K562 treated with DMSO at 1 percent for 12 hours (cell line): ENCODE data around the gene NUMB. TPM values are rescaled to one million over a fixed set of nuclear protein-coding genes. Genes with fewer than 3 reads are reported as not detected.

ENCODE experiments used
- total RNA-seq: library from RNA; unstranded; fragments of 300-600 nt; gene quantifications from 2 replicates; pipeline ENCODE4 v1.2.3, GENCODE V29; 2022; ENCODE audit not compliant: insufficient read depth

The NUMB gene
- 13.3 and 33.6 TPM in 2 replicates for total RNA-seq

GRCh38 chr14:73458183-73458976 is at the start of gene NUMB:
Gene NUMB, minus strand, starts transcription at chr14:73458546. Its CDS starts 102,795 bp downstream, at chr14:73355751.

GRCh38 chr14:73237219-73237785 is 221.0 kb downstream of the NUMB start, which contains the start of gene PAPLN:
Gene PAPLN, plus strand, starts transcription at chr14:73237506. Its CDS starts 2,273 bp downstream, at chr14:73239779.

Other genes starting within 250 kb of the NUMB start
- 1.1 and 3.4 TPM in 2 replicates for gene PAPLN, start 221.0 kb downstream of the NUMB start, total RNA-seq
- gene RIOX1, start 32.4 kb upstream of the NUMB start, total RNA-seq, result 7.0 and 9.6 TPM in 2 replicates
- gene ACOT1, start 78.6 kb upstream of the NUMB start, total RNA-seq, result not detected in 2 replicates
- not detected in 2 replicates for gene HEATR4, start 100.4 kb upstream of the NUMB start, total RNA-seq
- gene ACOT2, start 110.7 kb upstream of the NUMB start, total RNA-seq, result 0.89 TPM in 1 of 2 replicates, not detected in the other
- gene ACOT4, start 133.3 kb upstream of the NUMB start, total RNA-seq, result not detected in 2 replicates
- not detected in 2 replicates for gene ACOT6, start 154.0 kb upstream of the NUMB start, total RNA-seq
- gene DNAL1, start 186.4 kb upstream of the NUMB start, total RNA-seq, result 0.60 and 4.4 TPM in 2 replicates